SU-DHL-6 (cell line): Measurements from ENCODE around the gene MMP17.

Source experiments
- H2AFZ ChIP-seq: fragments of 200-600 bp; sonication (generic); 2 replicates; pipeline ENCODE4 v1.6.1; 2014; ENCODE audit warnings: low read depth, mild to moderate bottlenecking, moderate library complexity, mixed read lengths, antibody characterized with exemption, low read length; ENCODE audit not compliant: severe bottlenecking
- H3F3A ChIP-seq: fragments of 200-600 bp; shearing (Covaris generic); 2 replicates; pipeline ENCODE4 v1.6.0; 2016; ENCODE audit warnings: antibody characterized with exemption, mild to moderate bottlenecking; ENCODE audit not compliant: insufficient read depth
- H3K27ac ChIP-seq: fragments of 200-600 bp; sonication (generic); 2 replicates; pipeline ENCODE4 v1.5.1; 2016; ENCODE audit warnings: low read depth, mild to moderate bottlenecking, low read length, moderate library complexity, mixed read lengths
- H3K27me3 ChIP-seq: fragments of 200-600 bp; sonication (generic), shearing (Covaris generic); 2 replicates; pipeline ENCODE4 v1.6.0; 2014; ENCODE audit warnings: mild to moderate bottlenecking, low read length
- H3K36me3 ChIP-seq: fragments of 200-600 bp; sonication (generic); 2 replicates; pipeline ENCODE4 v1.6.1; 2014; ENCODE audit warnings: mild to moderate bottlenecking, low read length, mixed read lengths
- H3K4me2 ChIP-seq: fragments of 300-600, 200-600 bp; shearing (Covaris generic), sonication (generic); 2 replicates; pipeline ENCODE4 v1.6.0; 2014; ENCODE audit warnings: low read length, low read depth, mild to moderate bottlenecking; ENCODE audit not compliant: poor library complexity, severe bottlenecking
- H3K4me3 ChIP-seq: fragments of 200-600 bp; sonication (generic); 2 replicates; pipeline ENCODE4 v1.5.1; 2014; ENCODE audit warnings: antibody characterized with exemption, low read length, mild to moderate bottlenecking, mixed read lengths; ENCODE audit not compliant: insufficient read depth, poor library complexity, severe bottlenecking
- H3K79me2 ChIP-seq: fragments of 200-600 bp; sonication (generic); 2 replicates; pipeline ENCODE4 v1.6.1; 2014; ENCODE audit warnings: mild to moderate bottlenecking, low read length, moderate library complexity; ENCODE audit not compliant: insufficient read depth
- H3K9ac ChIP-seq: fragments of 200-600 bp; sonication (generic); 2 replicates; pipeline ENCODE4 v1.7.0; 2014; ENCODE audit warnings: mild to moderate bottlenecking, low read length
- H3K9me2 ChIP-seq: fragments of 200-600 bp; sonication (generic); replicated peaks from 2 replicates; pipeline ENCODE4 v1.6.1; 2014; ENCODE audit warnings: low read length; ENCODE audit not compliant: insufficient read depth
- H3K9me3 ChIP-seq: fragments of 200-600 bp; sonication (generic); 2 replicates; pipeline ENCODE4 v1.6.1; 2014; ENCODE audit warnings: low read length, mixed read lengths; ENCODE audit not compliant: insufficient read depth
- H4K20me1 ChIP-seq: fragments of 200-600 bp; sonication (generic); 2 replicates; pipeline ENCODE4 v1.6.1; 2014; ENCODE audit warnings: low read depth, mild to moderate bottlenecking, antibody characterized with exemption, low read length, moderate library complexity, mixed read lengths
- CTCF ChIP-seq: fragments of 200-600 bp; sonication (generic); IDR thresholded peaks from one replicate; pipeline ENCODE4 v1.5.1; 2017; ENCODE audit warnings: antibody characterized with exemption, mild to moderate bottlenecking, low read length, moderate library complexity; ENCODE audit not compliant: insufficient read depth, poor library complexity, severe bottlenecking
- EZH2phosphoT487 ChIP-seq: fragments of 200-600 bp; sonication (generic), shearing (Covaris generic); conservative IDR thresholded peaks from 2 replicates; pipeline ENCODE4 v1.6.1; 2018; ENCODE audit warnings: mild to moderate bottlenecking, antibody characterized with exemption, low read length, moderate library complexity, mixed read lengths

The MMP17 gene

DNA sequence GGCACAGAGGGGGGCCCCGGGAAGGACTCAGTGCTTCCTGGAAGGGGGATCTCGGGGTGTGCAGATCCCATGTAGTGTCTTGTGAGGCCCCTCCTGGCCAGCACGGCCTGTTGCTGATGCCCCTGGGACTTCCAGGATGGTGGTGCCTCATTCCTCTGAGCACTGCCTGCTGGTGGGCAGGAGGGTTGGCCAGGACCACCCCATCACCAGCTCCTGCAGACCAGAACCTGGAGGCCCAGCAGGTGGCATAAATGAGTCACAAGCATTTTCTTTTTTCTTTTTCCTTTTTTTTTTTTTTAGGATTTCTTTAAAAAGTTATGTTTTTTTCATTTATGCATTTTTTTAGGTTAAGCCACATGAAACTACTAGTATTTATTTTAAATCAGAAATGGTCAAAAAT, 8.0 kb downstream of the MMP17 start:
- no peaks in the 10 kb centered on the region for H3F3A ChIP-seq
- no peak overlapping the region for H3K27ac ChIP-seq
- no peak overlapping the region for H2AFZ ChIP-seq
- H3K4me2 ChIP-seq: no peak overlapping the region
- no peaks in the 10 kb centered on the region for H3K9me3 ChIP-seq
- H3K9me2 ChIP-seq: no peaks in the 10 kb centered on the region
- no peak overlapping the region for H3K4me3 ChIP-seq
- H4K20me1 ChIP-seq: no peaks in the 10 kb centered on the region
- TF ChIP-seq EZH2phosphoT487: no peak
- peak; percentile 42 for TF ChIP-seq CTCF
- H3K27me3 ChIP-seq: no peaks in the 10 kb centered on the region
- H3K79me2 ChIP-seq: no peaks in the 10 kb centered on the region
- H3K9ac ChIP-seq: no peak overlapping the region
- no peaks in the 10 kb centered on the region for H3K36me3 ChIP-seq

DNA sequence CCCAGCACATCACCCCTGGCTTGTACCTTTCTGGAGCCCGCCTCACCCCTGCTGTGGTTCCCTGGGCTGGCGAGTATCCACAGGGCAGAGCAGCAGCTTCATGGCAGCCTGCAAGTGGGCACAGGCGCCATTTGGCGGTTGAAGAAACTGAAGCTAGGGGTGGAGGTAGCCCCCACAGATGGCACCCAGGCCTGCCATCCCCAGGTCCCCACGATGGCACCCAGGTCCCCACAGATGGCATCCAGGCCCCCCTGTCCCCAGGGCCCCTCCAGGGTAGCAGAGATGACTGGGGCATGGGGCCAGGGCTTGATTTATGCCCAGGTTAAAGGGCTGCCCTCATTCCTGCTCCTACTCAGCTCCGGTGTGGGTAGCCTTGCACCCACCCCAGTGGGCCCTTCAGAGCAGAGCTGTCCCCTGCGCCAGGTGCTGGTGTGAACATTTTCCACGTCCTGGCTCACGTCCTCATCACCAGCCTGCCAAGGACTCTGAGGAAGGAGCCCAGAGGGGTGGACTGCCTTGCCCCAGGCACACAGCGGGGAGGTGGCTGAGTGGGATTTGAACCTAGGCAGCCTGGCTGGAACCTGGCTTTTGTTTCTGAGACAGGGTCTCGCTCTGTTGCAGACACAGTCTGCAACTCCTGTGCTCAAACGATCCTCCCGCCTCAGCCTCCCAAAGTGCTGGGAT, 8.7 kb downstream of the MMP17 start:
- H3F3A ChIP-seq: no peaks in the 10 kb centered on the region
- H3K9ac ChIP-seq: no peak overlapping the region
- no peaks in the 10 kb centered on the region for H3K9me2 ChIP-seq
- TF ChIP-seq EZH2phosphoT487 (no peak), CTCF (no peak)
- H3K27me3 ChIP-seq: no peaks in the 10 kb centered on the region
- H3K9me3 ChIP-seq: no peaks in the 10 kb centered on the region
- H3K79me2 ChIP-seq: no peaks in the 10 kb centered on the region
- H3K27ac ChIP-seq: no peak overlapping the region
- no peak overlapping the region for H3K4me3 ChIP-seq
- H4K20me1 ChIP-seq: no peaks in the 10 kb centered on the region
- no peak overlapping the region for H3K4me2 ChIP-seq
- H3K36me3 ChIP-seq: no peaks in the 10 kb centered on the region
- no peak overlapping the region for H2AFZ ChIP-seq

- Histone ChIP-seq H3K27me3 (no peaks in the 10 kb centered on the region), H3K36me3 (no peaks in the 10 kb centered on the region), H3K27ac (no peak overlapping the region), H3K9me3 (no peaks in the 10 kb centered on the region), H3F3A (no peaks in the 10 kb centered on the region), H4K20me1 (no peaks in the 10 kb centered on the region), H3K79me2 (no peaks in the 10 kb centered on the region), H3K9ac (no peak overlapping the region), H3K9me2 (no peaks in the 10 kb centered on the region), H3K4me2 (no peak overlapping the region), H2AFZ (no peak overlapping the region), H3K4me3 (no peak overlapping the region)
- TF ChIP-seq EZH2phosphoT487 (no peak), CTCF (no peak)
Observed at GRCh38 chr12:131840643-131841416, 12.6 kb downstream of the MMP17 start.
